GM19193 (cell line): ENCODE measurements around the gene KCTD12.

ENCODE experiments used
- POLR2A ChIP-seq: IDR thresholded peaks from 4 replicates; pipeline ENCODE4 v1.6.1; 2011; ENCODE audit not compliant: insufficient read depth, insufficient read length; ENCODE audit errors: extremely low read depth

Gene KCTD12

DNA sequence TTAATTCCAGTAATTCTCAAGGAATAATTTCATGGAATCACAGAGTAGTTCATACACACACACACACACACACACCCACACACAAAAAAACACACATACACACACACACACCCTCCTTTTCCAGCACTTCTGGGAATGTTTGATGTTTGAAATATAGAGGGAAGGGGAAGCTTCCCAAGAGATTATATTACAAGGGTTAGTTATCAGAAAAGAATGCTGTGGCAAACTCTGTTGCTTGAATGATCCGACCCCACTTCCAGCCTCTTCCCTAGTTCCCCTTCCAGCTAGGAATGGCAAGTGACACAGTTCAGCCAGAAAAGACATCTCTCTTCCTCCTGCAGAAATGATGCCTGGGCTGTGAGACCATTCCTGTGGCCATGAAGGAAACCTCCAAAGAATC lies 49.9 kb downstream of the KCTD12 start:
- TF ChIP-seq POLR2A: no peak

GRCh38 chr13:76833441-76833954 lies 52.7 kb downstream of the KCTD12 start:
- TF ChIP-seq POLR2A: no peak

DNA sequence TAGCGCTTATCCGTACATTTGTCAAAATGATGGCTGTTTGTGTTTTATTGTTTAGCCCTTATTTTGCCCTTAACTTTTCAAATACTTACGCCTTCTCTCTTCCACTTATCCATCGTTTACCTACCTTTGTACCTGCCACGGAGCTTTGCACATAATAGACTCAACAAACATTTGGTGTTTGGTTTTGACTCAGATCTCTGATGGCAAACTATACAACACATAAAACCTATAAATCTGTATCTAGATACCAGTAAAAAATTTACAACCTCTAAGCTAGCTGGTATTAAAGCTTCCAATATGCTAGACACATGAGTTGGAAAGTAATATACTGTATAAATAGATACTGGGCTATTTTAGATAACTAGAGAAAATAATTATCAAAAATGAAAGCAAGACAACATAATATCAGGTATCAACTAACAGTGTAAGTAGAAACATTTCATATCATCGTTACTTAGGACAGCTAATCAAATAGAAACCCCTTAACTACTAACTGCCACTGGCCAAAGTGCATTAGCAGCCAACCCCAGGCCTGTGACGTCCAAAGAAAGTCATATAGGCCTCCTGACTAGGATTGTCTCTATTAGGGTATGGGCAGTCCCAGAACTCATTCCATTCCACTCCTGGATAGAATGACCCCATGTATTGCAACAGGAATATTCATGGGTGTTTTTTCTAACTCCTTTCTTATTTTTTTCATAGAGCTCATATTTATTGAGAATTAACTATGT lies 53.8 kb downstream of the KCTD12 start:
- no peak for TF ChIP-seq POLR2A

DNA sequence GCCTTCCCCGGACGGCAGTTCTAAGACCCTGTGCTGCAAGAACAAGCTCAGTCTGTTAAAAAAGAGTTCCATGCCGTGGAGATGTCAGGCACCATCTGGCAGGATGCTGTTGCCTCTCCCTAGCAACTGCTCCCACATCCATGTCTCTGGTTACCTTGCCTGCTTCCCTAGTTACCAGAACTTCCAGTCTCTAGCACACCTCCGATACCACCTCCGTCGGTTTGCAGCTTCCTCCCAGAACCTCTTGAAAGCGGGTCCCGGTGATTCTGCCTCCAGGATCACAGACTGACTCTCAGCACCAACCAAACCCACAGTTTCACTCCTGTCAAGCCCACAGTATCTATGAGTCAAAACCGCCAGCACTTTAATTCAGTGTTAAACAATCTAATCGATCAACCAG lies 55.4 kb downstream of the KCTD12 start:
- TF ChIP-seq POLR2A: no peak
